ENCODE measurements around the gene PTX4. TPM values are rescaled to one million over a fixed set of nuclear protein-coding genes. Genes with fewer than 3 reads are reported as not detected.

Gene PTX4
- total and polyA plus RNA-seq, 9 of the 15 experiments (the other 6 are each of a cell fraction or from before 2014, with no cell fraction given) = 0.11 TPM; not detected in 8

DNA sequence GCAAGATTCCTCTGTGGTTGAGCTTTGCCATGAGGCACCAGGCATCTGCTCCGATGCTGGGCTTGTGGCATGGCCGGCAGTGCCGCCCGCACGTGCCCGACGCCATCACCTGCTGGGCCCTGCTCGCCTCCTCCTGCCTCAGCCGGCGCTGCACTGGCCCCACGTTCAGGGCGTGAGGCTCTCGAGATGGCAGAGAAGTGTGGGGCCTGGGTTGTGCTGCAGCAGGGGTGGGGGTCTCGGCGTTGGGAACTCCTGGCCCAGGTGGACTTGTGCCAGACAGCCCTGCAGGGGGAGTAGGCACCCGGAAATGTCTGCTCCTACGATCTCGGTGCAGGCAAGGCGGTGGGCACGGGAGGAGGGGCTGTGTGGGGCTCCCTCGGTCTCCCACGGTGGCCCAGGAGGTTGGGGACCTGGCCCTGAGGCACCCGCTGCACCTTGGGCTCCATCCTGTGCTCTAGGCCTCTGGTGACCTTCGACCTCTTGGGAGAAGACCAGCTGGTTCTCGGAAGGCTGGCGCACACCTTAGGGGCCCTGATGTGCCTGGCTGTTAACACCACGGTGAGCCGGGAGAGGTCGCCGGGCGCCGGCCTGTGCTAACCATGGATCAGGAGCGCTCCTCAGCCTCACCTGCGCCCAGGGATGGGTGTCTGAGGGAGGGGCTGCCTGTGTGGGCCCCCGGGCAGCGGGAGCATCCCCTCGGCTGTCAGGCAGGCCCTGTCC, 17.9 kb upstream of the PTX4 start:
- Histone ChIP-seq H3K79me2 (ENCODE audit: control insufficient read depth, insufficient read depth, low read length) (no peaks in the 10 kb centered on the region), H3K9ac (ENCODE audit: insufficient read depth in 1 of 2, low read depth in 2 of 2, low read length in 2 of 2) (no peak overlapping the region; a peak in 1 of 4 replicates), H3K4me2 (ENCODE audit: insufficient read depth, low read length) (no peak overlapping the region), H3K4me3 (no peak overlapping the region), H3K9me1 (ENCODE audit: control insufficient read depth, insufficient read depth, low read length) (no peaks in the 10 kb centered on the region), H3K36me3 (ENCODE audit: control insufficient read depth, insufficient read depth, low read length) (peaks cover 71% of the 10 kb centered on the region; the same call in 1 of the 3 replicates), H3K4me1 (replicated peaks in 1 of 2; ENCODE audit: control insufficient read depth in 2 of 2, insufficient read depth in 2 of 2, low read length in 2 of 2) (peaks cover 0 to 47% of the 10 kb centered on the region in 2 experiments; a peak in 2 of 5 replicates), H4K20me1 (replicated peaks; ENCODE audit: control insufficient read depth, insufficient read depth, low read length) (no peaks in the 10 kb centered on the region), H3K9me3 (replicated peaks; ENCODE audit: control insufficient read depth, insufficient read depth, low read depth, low read length) (no peaks in the 10 kb centered on the region), H3K27me3 (ENCODE audit: control insufficient read depth in 2 of 2, insufficient read depth in 2 of 2, low read length in 2 of 2) (no peaks in the 10 kb centered on the region), H2AFZ (ENCODE audit: low read depth, low read length) (no peak overlapping the region), H3K27ac (ENCODE audit: extremely low read depth, low read depth, low read length) (no peak overlapping the region)
- no peak for FAIRE-seq
- WGBS (ENCODE audit: insufficient coverage, low coverage, missing lambda C conversion rate) = 90% methylated on average over 28 of the region's 37 CpGs
- no TSS peak for BruUV-seq (replicated peaks)
- POLR2A ChIA-PET = interaction anchor here (0.6 kb wide), 1 partner anchor 10 kb away, joined by 3 read pairs; no protein-coding TSS in a partner anchor
- intact Hi-C loops (cut with micrococcal nuclease) (no loop called here), in situ Hi-C loops (cut with MboI) (no loop called here)
- no peak for ATAC-seq
- TF ChIP-seq NR2C2 (CRISPR knock-in tag; IDR thresholded peaks at IDR 0.05) (no peak), NR2C2 (tag; IDR thresholded peaks at IDR 0.05) (peak; percentile 15; the same call in 1 of the 2 replicates), POLR2G (IDR thresholded peaks at IDR 0.05; ENCODE audit: low read depth, low read length) (peak; percentile 49), NR2C1 (IDR thresholded peaks at IDR 0.05) (0 out of 2 replicates have a peak, but pooled peaks have one; percentile 25), NR2C1 (tag; IDR thresholded peaks at IDR 0.05) (peak; percentile 37; the same call in 1 of the 2 replicates)
- TF ChIP-seq, protein P1, sequence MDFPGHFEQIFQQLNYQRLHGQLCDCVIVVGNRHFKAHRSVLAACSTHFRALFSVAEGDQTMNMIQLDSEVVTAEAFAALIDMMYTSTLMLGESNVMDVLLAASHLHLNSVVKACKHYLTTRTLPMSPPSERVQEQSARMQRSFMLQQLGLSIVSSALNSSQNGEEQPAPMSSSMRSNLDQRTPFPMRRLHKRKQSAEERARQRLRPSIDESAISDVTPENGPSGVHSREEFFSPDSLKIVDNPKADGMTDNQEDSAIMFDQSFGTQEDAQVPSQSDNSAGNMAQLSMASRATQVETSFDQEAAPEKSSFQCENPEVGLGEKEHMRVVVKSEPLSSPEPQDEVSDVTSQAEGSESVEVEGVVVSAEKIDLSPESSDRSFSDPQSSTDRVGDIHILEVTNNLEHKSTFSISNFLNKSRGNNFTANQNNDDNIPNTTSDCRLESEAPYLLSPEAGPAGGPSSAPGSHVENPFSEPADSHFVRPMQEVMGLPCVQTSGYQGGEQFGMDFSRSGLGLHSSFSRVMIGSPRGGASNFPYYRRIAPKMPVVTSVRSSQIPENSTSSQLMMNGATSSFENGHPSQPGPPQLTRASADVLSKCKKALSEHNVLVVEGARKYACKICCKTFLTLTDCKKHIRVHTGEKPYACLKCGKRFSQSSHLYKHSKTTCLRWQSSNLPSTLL (IDR thresholded peaks at IDR 0.05) = no peak
- TF ChIP-seq, protein P2, sequence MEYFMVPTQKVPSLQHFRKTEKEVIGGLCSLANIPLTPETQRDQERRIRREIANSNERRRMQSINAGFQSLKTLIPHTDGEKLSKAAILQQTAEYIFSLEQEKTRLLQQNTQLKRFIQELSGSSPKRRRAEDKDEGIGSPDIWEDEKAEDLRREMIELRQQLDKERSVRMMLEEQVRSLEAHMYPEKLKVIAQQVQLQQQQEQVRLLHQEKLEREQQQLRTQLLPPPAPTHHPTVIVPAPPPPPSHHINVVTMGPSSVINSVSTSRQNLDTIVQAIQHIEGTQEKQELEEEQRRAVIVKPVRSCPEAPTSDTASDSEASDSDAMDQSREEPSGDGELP (CRISPR knock-in tag; IDR thresholded peaks at IDR 0.05; ENCODE audit: borderline replicate concordance) = peak; percentile 32; the same call in 1 of the 2 replicates
- CTCF ChIA-PET (ENCODE audit: low intra/inter-chr PET ratio) = no interaction called here
- no peak for DNase-seq (ENCODE audit: extremely low read depth in 1 of 4, low spot score in 3 of 4)
